Limb (tissue), 2 donors: ENCODE results near the gene PYDC1.
"Not testable (repeated sequence)": the region's sequence is repeated elsewhere in the genome, so short reads cannot be mapped to it uniquely, and the experiment has no call there.

Experiments used
- DNase-seq, 2 donors: peaks; one replicate each; pipeline ENCODE4 v3.0.0-alpha.2; 2016; ENCODE audit errors: extremely low spot score in 2 of 2

The PYDC1 gene

DNA sequence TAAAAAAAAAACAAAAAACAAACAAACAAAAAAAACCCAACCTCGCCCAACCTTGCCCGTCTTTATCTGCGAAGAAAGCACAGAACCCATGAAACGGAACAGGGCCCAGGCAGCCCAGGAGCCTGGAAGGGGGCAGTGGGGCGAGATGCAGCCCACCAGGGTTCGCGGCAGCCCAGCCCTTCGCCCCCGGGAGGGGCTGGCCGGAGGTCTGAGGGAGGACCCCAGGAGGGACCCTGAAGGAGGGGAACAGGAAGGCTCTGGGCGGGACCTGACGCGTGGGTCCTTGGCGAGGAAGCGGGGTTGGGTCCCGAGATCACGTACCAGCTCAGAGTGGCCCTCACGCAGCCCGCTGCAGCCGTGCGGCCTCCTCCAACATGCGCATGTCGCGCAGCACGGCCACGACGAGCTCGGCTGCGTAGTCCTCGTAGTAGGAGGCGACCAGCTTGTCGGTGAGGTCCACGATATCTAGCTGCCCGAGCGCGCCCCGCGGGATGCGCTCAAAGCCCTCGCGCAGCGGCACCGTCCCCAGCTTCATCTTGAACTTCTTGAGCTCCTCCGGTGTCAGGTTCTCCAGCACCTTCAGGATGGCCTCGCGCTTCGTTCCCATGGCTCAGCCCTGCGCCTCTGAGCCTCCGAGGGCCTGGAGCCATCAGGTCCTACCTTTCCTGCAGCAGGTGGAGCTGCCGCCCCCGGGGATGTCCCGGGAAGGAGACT, at the start of gene PYDC1:
Gene PYDC1, minus strand, starts transcription at position 714 of the 714 bp plus-strand sequence. Its CDS starts 107 bp downstream, at position 607.
- no peak for DNase-seq

GRCh38 chr16:31265329-31266245, 48.7 kb upstream of the PYDC1 start:
- DNase-seq = no peak

GRCh38 chr16:31262084-31262483, 45.1 kb upstream of the PYDC1 start:
- DNase-seq = no peak

DNA sequence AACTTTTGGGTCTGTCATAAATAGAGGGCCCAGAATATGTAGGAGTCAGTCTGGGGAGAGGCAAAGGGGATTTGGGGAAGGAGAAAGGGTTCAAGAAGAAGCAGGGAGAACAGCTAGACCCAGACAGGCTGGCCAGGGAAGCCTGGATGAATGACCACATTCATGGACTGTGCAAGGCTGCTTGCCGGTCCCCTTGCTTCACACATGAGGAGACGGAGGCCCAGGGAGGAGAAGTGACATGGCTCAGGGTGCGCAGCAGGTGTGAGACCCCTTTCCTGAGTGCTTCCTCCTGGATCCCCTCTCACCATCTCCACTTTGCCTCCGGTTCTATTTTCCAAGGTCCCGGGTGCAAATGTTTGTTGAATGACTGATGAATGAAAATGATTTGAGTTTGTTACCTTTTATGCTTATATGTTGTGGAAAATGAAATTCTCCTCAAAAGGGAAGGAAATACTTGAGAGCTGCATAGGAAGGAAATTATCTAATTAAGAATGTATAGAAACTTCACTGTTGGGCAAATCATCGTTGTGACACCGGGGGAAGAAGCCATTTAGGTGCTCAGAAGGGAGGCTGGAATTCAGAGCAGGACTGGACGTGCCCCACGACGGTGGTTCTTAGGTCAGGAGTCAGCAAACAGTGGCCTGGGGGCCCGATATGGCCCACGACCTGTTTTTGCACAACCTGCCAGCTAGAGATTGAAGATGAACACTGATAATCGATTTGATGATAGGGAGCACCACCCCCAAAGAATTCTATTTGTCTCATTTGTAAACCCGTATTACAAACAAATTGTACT, 43.4 kb upstream of the PYDC1 start:
- DNase-seq = no peak

GRCh38 chr16:31258366-31258765, 41.4 kb upstream of the PYDC1 start:
- no peak for DNase-seq

GRCh38 chr16:31256466-31256865, 39.5 kb upstream of the PYDC1 start:
- DNase-seq = no peak

DNA sequence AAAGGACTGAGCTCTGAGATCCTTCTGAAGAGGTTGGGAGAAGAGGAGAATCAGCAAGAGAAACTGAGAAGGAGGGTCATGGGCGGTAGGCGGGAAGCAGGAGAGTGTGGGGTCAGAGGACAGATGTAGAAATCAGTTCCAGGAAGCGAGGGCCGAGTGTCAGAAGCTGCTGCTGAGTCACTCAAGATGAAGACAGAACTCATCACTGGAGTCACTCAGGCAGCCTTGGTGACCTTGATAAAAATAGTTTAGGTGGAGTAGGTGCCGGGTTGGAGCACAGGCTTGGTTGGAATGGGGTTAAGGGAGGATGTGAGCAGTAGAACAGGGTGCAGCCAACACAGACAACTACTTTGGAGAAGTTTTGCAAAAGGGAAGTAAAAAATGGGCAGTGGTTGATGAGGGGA, 36.7 kb upstream of the PYDC1 start:
- no peak for DNase-seq

DNA sequence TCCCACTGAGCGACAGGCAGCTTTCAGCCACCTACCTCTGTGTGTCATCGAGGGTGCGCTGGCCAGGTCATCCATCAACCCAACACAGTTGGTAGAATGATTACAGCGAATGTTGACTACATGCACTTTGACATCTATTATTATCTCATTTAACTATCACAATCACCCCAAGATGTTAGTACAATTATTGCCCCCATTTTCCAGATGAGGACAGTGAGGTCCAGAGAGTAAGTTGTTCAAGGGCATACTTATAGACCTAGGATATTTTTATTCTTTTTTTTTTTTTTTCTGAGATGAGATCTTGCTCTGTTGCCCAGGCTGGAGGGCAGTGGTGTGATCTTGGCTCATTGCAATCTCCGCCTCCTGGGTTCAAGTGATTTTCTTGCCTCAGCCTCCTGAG, 34.5 kb upstream of the PYDC1 start:
- no peak for DNase-seq

DNA sequence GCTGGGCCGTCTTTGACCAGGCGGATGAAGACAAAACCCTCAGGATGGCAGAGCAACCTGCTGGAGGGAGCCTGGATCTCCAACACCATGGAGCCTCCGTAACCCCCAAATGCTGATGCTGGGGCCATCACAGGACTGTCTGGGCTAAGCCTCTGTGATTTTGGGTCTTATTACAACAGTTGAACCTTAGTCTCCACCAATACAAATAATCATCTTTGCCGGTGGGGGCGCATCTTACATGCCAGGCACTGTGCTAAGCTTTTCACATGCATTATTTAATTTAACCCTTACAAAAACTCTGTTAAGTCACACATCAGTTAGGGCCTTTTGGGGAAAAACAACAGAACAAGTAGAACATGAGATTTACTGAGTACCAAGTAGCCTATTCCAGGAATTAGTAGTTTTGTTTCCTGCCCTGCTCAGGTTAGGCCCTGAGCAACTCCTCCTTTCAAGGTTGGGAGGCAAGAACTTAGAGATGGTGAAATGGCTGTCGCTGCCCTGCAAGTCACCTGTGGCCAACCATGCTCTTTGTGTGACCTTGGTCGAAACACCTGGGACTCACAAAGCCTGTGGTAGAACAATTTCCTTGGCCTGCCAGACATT, 33.9 kb upstream of the PYDC1 start:
- no peak for DNase-seq

DNA sequence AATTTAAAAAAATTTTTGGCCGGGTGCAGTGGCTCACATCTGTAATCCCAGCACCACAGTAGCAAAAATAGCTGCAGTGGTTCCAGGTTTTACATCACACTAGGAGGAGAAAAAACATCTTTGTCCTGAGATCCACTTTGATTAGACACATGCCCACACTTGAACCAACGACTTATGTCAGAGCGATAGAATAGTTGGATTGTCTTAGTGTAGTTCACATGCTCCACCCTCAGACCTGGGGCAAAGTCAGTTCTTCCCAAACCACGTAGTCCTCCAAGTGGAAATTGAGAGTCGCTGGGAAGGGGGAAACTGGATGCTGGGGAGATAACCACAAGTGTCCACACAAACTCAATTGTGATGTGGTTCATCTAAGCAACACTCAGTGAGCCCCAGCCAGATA, 31.4 kb upstream of the PYDC1 start:
- DNase-seq = no peak

DNA sequence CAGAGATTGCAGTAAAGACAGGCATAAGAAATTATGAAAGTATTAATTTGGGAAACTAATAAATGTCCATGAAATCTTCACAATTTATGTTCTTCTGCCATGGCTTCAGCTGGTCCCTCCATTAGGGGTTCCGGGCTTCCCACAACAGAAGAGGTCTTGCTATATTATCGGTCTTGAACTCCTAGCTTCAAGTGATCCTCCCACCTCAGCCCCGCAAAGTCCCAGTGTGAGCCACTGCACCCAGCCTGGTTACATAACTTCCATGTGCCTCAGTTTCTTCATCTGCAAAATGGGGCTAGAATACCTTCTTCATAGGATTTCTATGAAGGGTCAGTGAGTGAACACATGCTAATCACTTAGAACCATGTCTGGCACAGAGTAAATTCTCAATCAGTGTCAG, 29.4 kb upstream of the PYDC1 start:
- DNase-seq = no peak

DNA sequence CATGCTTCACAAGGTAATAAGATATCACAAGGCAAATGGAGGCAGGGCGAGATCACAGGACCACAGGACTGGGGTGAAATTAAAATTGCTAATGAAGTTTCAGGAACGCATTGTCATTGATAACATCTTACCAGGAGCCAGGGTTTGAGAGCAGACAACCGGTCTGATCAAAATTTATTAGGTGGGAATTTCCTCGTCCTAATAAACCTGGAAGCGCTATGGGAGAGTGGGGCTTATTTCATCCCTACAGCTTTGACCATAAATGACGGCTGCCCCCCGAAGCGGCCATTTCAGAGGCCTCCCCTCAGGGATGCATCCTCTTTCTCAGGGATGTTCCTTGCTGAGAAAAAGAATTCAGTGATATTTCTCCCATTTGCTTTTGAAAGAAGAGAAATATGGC, 28.7 kb upstream of the PYDC1 start:
- DNase-seq = not testable (repeated sequence)

- no peak for DNase-seq
These were observed 27.1 kb upstream of the PYDC1 start for GRCh38 chr16:31243734-31244670.

GRCh38 chr16:31242206-31242605, 25.3 kb upstream of the PYDC1 start:
- DNase-seq = no peak

DNA sequence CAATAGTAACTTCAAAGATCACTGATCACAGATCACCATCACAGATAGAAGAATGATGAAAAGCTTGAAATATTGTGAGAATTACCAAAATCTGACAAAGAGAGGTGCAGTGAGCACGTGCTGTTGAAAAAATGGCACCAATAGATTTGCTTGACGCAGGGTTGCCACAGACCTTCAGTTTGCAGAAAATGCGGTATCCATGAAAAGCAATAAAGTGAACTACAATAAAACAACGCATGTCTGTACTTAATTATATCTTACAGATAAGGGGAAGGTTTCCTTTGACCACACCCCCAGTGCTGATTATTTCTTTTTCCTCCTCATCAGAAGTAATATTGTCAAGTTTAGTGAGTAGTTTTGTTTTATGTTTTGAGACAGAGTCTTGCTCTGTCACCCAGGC, 21.1 kb upstream of the PYDC1 start:
- no peak for DNase-seq

- no peak for DNase-seq
These were observed 12.6 kb upstream of the PYDC1 start for GRCh38 chr16:31229501-31229900.

DNA sequence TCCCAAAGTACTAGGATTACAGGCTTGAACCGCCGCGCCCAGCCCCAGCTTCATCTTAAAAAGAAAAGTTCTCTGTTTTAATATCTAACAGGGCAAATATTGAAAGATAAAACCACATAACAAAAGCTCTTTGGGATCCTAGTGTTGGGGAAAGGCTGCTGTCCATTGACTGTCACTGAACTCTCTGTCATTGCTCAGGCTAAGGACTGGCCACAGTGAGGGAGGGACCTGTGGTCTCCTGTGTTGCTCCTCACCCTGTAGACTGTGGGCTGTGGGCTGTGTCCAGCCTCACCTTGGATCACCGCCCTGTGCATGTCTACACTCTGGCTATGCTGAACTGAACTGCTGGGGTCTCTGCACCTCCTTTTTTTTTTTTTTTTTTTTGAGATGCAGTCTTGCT, 11.3 kb upstream of the PYDC1 start:
- DNase-seq = no peak

DNA sequence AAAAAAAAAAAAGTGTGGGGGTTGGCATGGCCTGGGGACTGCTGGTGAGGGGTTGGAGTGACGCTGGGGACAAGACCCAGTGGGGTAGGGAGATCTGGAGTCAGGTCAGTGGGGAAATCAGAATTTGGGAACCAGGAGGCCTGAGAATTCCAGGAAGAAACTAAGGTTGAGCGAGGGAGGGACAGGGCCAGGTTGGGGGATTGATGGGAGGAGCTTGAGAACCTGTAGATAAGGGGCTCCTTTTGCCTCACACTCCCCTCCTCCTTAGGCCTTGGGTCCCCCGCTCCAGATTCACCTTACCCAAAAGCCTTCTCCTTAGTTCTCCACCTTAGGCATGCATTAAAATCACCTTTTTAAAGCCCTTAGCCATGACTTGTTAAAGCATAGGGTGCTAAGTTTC, 8.3 kb upstream of the PYDC1 start:
- DNase-seq = no peak

DNA sequence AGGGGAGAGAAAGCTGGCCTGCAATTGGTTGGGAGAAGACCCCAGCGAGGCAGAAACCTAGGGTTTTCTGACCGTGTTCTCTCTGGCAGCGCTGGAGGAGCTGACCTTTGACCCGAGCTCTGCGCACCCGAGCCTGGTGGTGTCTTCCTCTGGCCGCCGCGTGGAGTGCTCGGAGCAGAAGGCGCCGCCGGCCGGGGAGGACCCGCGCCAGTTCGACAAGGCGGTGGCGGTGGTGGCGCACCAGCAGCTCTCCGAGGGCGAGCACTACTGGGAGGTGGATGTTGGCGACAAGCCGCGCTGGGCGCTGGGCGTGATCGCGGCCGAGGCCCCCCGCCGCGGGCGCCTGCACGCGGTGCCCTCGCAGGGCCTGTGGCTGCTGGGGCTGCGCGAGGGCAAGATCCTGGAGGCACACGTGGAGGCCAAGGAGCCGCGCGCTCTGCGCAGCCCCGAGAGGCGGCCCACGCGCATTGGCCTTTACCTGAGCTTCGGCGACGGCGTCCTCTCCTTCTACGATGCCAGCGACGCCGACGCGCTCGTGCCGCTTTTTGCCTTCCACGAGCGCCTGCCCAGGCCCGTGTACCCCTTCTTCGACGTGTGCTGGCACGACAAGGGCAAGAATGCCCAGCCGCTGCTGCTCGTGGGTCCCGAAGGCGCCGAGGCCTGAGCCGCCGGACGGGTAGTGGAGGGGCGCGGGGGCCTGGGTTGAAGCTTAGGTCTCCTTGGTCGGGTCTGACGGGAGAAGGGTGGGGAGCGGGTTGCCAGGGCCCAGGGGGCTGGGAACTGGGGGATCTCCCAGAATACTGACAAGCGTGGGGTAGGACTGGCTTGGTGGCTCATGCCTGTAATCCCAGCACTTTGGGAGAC, 7.4 kb upstream of the PYDC1 start:
- no peak for DNase-seq
